K562 (cell line): Measurements from ENCODE around the gene TMEM81. TPM values are rescaled to one million over a fixed set of nuclear protein-coding genes. Genes with fewer than 3 reads are reported as not detected.

Source experiments
- BMI1 ChIP-seq: fragments of 150-350 bp; IDR thresholded peaks from 2 replicates; pipeline ENCODE4 v1.6.1; 2014; ENCODE audit warnings: low read length
- CBFA2T2 ChIP-seq: fragments of 450-650 bp; conservative IDR thresholded peaks from 2 replicates; pipeline ENCODE4 v1.6.1; 2017; ENCODE audit warnings: mild to moderate bottlenecking
- CCNT2 ChIP-seq: IDR thresholded peaks from 2 replicates; pipeline ENCODE4 v1.6.1; 2011; ENCODE audit warnings: borderline replicate concordance, low read depth, mild to moderate bottlenecking, moderate library complexity, mixed read lengths, low read length; ENCODE audit not compliant: insufficient read length; ENCODE audit errors: extremely low read depth
- CEBPB ChIP-seq: fragments of 450-650 bp; IDR thresholded peaks from 2 replicates; pipeline ENCODE4 v1.6.1; 2016; ENCODE audit warnings: missing genetic modification characterization, missing compliant biosample characterization
- CREM ChIP-seq: IDR thresholded peaks from 2 replicates; pipeline ENCODE4 v1.6.1; 2014; ENCODE audit warnings: antibody characterized with exemption, low read depth
- EGR1 ChIP-seq: fragments of 450-650 bp; conservative IDR thresholded peaks from 2 replicates; pipeline ENCODE4 v1.6.1; 2017; ENCODE audit warnings: mild to moderate bottlenecking
- EHMT2 ChIP-seq: fragments of 450-650 bp; IDR thresholded peaks from 2 replicates; pipeline ENCODE4 v1.6.1; 2018; ENCODE audit warnings: antibody characterized with exemption
- MBD2 ChIP-seq: sonication (generic); IDR thresholded peaks from 2 replicates; pipeline ENCODE4 v1.6.1; 2016; ENCODE audit warnings: low read depth, borderline replicate concordance
- MECOM ChIP-seq: fragments of 250-450 bp; sonication (Bioruptor Pico); IDR thresholded peaks from 2 replicates; pipeline ENCODE4 v1.8.0; 2022; ENCODE audit warnings: inconsistent platforms
- NEUROD1 ChIP-seq: fragments of 150-350 bp; IDR thresholded peaks from 2 replicates; pipeline ENCODE4 v1.6.1; 2014; ENCODE audit warnings: borderline replicate concordance, low read length, low read depth; ENCODE audit not compliant: partially characterized antibody
- NFATC3 ChIP-seq: fragments of 450-650 bp; IDR thresholded peaks from 2 replicates; pipeline ENCODE4 v1.6.1; 2017; ENCODE audit warnings: mild to moderate bottlenecking
- NR4A1 ChIP-seq, 2 experiments: fragments of 250-450 bp in 1 of 2; fragments of 450-650 bp in 1 of 2; sonication (Bioruptor Pico) in 1 of 2; IDR thresholded peaks; 2 replicates each; pipeline versions ENCODE4 v1.4.0 to v1.6.1; 2016 to 2020; ENCODE audit warnings: mild to moderate bottlenecking in 2 of 2, missing compliant biosample characterization in 1 of 2, missing genetic modification characterization in 1 of 2, moderate library complexity in 1 of 2
- RFX1 ChIP-seq: fragments of 450-650 bp; IDR thresholded peaks from 2 replicates; pipeline ENCODE4 v1.6.1; 2016; ENCODE audit warnings: mild to moderate bottlenecking, moderate library complexity
- SP1 ChIP-seq: sonication (generic); formaldehyde crosslinking; IDR thresholded peaks from 2 replicates; pipeline ENCODE4 v1.8.1; 2022; ENCODE audit warnings: mild to moderate bottlenecking, missing genetic modification reagents
- TAF1 ChIP-seq: IDR thresholded peaks from 2 replicates; pipeline ENCODE4 v1.6.1; 2011; ENCODE audit warnings: mild to moderate bottlenecking, low read length, moderate library complexity; ENCODE audit not compliant: insufficient read depth, control insufficient read depth, severe bottlenecking; ENCODE audit errors: extremely low read depth
- TEAD1 ChIP-seq, 2 experiments: fragments of 450-650 bp in 1 of 2; sonication (generic) in 1 of 2; formaldehyde crosslinking; IDR thresholded peaks; 2 replicates each; pipeline versions ENCODE4 v1.4.0 to v1.8.0; 2020 to 2022; ENCODE audit warnings: mild to moderate bottlenecking in 2 of 2, missing genetic modification reagents in 1 of 2
- ZFP1 ChIP-seq: fragments of 450-650 bp; formaldehyde crosslinking; IDR thresholded peaks from 2 replicates; pipeline ENCODE4 v1.4.0; 2020; ENCODE audit warnings: mild to moderate bottlenecking, mixed read lengths
- ZNF174 ChIP-seq: fragments of 250-450 bp; sonication (Bioruptor Pico); IDR thresholded peaks from 2 replicates; pipeline ENCODE4 v1.4.0; 2020; ENCODE audit warnings: mild to moderate bottlenecking
- ZNF224 ChIP-seq: sonication (generic); formaldehyde crosslinking; IDR thresholded peaks from 2 replicates; pipeline ENCODE4 v1.8.0; 2022; ENCODE audit warnings: mild to moderate bottlenecking, missing genetic modification reagents
- ZNF263 ChIP-seq: sonication (generic); formaldehyde crosslinking; IDR thresholded peaks from 2 replicates; pipeline ENCODE4 v1.8.0; 2022; ENCODE audit warnings: mild to moderate bottlenecking, missing genetic modification reagents, borderline replicate concordance
- ZNF444 ChIP-seq: fragments of 250-450 bp; sonication (Bioruptor Pico); IDR thresholded peaks from 2 replicates; pipeline ENCODE4 v1.4.0; 2020; ENCODE audit warnings: mild to moderate bottlenecking, moderate library complexity
- ZNF586 ChIP-seq: fragments of 450-650 bp; formaldehyde crosslinking; conservative IDR thresholded peaks from 2 replicates; pipeline ENCODE4 v1.4.0; 2020; ENCODE audit warnings: mild to moderate bottlenecking, moderate library complexity
- ZNF668 ChIP-seq: fragments of 250-450 bp; sonication (Bioruptor Pico); IDR thresholded peaks from 2 replicates; pipeline ENCODE4 v1.8.0; 2022; ENCODE audit warnings: mild to moderate bottlenecking, inconsistent platforms
- ZNF79 ChIP-seq: fragments of 250-450 bp; sonication (Bioruptor Pico); IDR thresholded peaks from 2 replicates; pipeline ENCODE4 v1.4.0; 2020; ENCODE audit warnings: low read depth, mild to moderate bottlenecking, moderate library complexity
- polyA plus RNA-seq, 8 experiments: library from polyadenylated mRNA; depleted of rRNA in 4 of 8; stranded (reverse) in 5 of 8; unstranded in 3 of 8; fragments of >200 nt; fragmentation: Nextera tagmentation in 2 of 8; fragmentation: Illumina TruSeq in 1 of 8; extraction: Ambion mirVana in 2 of 8; extraction: Trizol in 1 of 8; gene quantifications; 2 replicates each; pipeline versions ENCODE4 v1.2.1 to v1.2.3, GENCODE V29; 2011 to 2014; ENCODE audit warnings: inconsistent platforms in 1 of 8, missing spikeins in 1 of 8
- total RNA-seq, 7 experiments: library from RNA; depleted of rRNA in 6 of 7; stranded (reverse); fragments of >200 nt in 6 of 7; fragmentation: Illumina TruSeq in 2 of 7; extraction: Trizol in 2 of 7; gene quantifications; 2 replicates each; pipeline versions ENCODE4 v1.2.1 to v1.2.3, GENCODE V29; 2011 to 2021; ENCODE audit warnings: low replicate concordance in 1 of 7
- TF ChIP-seq, protein P1 (sequence below): fragments of 450-650 bp; IDR thresholded peaks from 2 replicates; pipeline ENCODE4 v1.6.1; 2014; ENCODE audit warnings: low read depth, mild to moderate bottlenecking, moderate library complexity, borderline replicate concordance
- TF ChIP-seq, protein P2 (sequence below): fragments of 250-450 bp; sonication (Bioruptor Pico); IDR thresholded peaks from 2 replicates; pipeline ENCODE4 v1.8.0; 2021; ENCODE audit warnings: moderate library complexity, mild to moderate bottlenecking, inconsistent platforms

TMEM81 gene
- total and polyA plus RNA-seq, 9 of the 15 experiments (the other 6 are each of a cell fraction or from before 2014, with no cell fraction given): 3.2 to 6.1 (median 4.4) TPM

DNA sequence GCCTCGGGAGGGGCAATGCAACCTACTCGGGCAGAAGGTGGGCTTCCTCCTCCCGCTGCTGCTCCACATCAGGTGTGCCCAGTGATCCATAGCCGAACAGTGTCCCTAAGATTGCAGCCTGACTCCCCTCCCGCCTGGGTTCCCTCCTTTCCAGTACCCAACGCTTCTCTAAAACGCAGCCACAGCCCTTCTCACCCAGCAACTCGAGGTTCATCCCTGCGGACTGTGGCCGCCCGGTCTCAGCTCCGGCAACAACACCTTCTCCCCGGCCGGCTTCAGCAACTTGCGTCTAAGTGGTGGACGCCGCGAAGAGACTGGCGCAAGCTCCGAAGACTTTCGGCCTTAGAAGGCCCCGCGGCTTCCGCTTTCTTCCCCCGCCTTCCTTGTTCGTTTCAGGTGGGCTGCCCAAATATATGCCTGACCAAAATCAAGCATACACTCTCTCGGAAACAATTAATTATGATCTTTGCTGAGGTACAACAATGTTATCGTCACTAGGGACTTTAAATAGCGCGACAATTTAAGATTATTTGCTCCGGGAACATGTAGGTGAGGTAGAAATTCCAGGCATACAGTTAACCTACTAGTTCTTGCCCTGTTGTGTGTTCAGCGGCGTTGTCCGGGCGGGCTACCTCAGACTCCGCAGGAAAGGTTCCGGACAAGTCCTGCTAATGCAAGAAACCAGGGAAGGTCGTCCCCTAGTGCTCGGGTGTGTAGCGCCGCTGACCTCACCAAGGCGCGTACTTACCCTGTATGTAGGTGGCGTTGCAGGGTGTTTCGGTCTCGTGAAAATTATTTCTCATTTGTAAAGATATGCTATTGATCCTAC, 37.6 kb upstream of the TMEM81 start, which contains the start of gene RBBP5 (continued):
- TF ChIP-seq, protein P1, sequence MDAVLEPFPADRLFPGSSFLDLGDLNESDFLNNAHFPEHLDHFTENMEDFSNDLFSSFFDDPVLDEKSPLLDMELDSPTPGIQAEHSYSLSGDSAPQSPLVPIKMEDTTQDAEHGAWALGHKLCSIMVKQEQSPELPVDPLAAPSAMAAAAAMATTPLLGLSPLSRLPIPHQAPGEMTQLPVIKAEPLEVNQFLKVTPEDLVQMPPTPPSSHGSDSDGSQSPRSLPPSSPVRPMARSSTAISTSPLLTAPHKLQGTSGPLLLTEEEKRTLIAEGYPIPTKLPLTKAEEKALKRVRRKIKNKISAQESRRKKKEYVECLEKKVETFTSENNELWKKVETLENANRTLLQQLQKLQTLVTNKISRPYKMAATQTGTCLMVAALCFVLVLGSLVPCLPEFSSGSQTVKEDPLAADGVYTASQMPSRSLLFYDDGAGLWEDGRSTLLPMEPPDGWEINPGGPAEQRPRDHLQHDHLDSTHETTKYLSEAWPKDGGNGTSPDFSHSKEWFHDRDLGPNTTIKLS: peak; percentile 89
- peak; percentile 74 for TF ChIP-seq EHMT2
- TF ChIP-seq ZNF174 (CRISPR knock-in tag): no peak; the same call in 1 of the 2 replicates
- 0 out of 2 replicates have a peak, but pooled peaks have one; percentile 2 for TF ChIP-seq CBFA2T2
- TF ChIP-seq ZNF586 (CRISPR knock-in tag): no peak
- peak; percentile 94 for TF ChIP-seq MBD2
- TF ChIP-seq NR4A1 (CRISPR knock-in tag; IDR thresholded peaks at IDR 0.05): peak; percentile 64; the same call in 1 of the 2 replicates
- TF ChIP-seq NR4A1 (tag; IDR thresholded peaks at IDR 0.05): peak; percentile 94
- peak; percentile 98 for TF ChIP-seq SP1
- peak; percentile 76; the same call in 1 of the 2 replicates for TF ChIP-seq ZNF263 (CRISPR knock-in tag)
- TF ChIP-seq TEAD1 (CRISPR knock-in tag; IDR thresholded peaks at IDR 0.05): peak; percentile 73 to 98
- TF ChIP-seq ZFP1 (CRISPR knock-in tag): no peak
- TF ChIP-seq ZNF668 (CRISPR knock-in tag): peak; percentile 89; the same call in 1 of the 2 replicates
- peak; percentile 72; the same call in 1 of the 2 replicates for TF ChIP-seq MECOM (CRISPR knock-in tag)
- TF ChIP-seq ZNF444 (CRISPR knock-in tag): no peak
- TF ChIP-seq ZNF79: peak; percentile 25; the same call in 1 of the 2 replicates
- peak; percentile 95 for TF ChIP-seq NFATC3
- no peak for TF ChIP-seq RFX1
- peak; percentile 96 for TF ChIP-seq CREM
- TF ChIP-seq, protein P2, sequence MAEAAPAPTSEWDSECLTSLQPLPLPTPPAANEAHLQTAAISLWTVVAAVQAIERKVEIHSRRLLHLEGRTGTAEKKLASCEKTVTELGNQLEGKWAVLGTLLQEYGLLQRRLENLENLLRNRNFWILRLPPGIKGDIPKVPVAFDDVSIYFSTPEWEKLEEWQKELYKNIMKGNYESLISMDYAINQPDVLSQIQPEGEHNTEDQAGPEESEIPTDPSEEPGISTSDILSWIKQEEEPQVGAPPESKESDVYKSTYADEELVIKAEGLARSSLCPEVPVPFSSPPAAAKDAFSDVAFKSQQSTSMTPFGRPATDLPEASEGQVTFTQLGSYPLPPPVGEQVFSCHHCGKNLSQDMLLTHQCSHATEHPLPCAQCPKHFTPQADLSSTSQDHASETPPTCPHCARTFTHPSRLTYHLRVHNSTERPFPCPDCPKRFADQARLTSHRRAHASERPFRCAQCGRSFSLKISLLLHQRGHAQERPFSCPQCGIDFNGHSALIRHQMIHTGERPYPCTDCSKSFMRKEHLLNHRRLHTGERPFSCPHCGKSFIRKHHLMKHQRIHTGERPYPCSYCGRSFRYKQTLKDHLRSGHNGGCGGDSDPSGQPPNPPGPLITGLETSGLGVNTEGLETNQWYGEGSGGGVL: no peak
- TF ChIP-seq TAF1: peak; percentile 84
- TF ChIP-seq ZNF224 (CRISPR knock-in tag): 0 out of 2 replicates have a peak, but pooled peaks have one; percentile 25
- TF ChIP-seq CCNT2: no peak
- peak; percentile 73 for TF ChIP-seq CEBPB (tag)
- peak; percentile 72; the same call in 1 of the 2 replicates for TF ChIP-seq BMI1
- peak; percentile 98 for TF ChIP-seq NEUROD1
- peak; percentile 89 for TF ChIP-seq EGR1
